ENCODE measurements around the gene C19orf38.

The C19orf38 gene

GRCh38 chr19:10818301-10819123, 29.7 kb upstream of the C19orf38 start:
- H3K4me1 Mint-ChIP-seq: peaks cover 11% of the 10 kb centered on the region
- H3K27me3 Mint-ChIP-seq (ENCODE audit: low read depth): no peaks in the 10 kb centered on the region
- H3K36me3 Mint-ChIP-seq (ENCODE audit: low read depth): peaks cover 37% of the 10 kb centered on the region
- peak overlapping the region; percentile 93 to 98 (median 97) for H3K27ac Mint-ChIP-seq
- H3K9me3 Mint-ChIP-seq: no peaks in the 10 kb centered on the region
- peak overlapping the region; percentile 57 to 91 (median 82) for H3K4me3 Mint-ChIP-seq
- TF ChIP-seq, protein P1, sequence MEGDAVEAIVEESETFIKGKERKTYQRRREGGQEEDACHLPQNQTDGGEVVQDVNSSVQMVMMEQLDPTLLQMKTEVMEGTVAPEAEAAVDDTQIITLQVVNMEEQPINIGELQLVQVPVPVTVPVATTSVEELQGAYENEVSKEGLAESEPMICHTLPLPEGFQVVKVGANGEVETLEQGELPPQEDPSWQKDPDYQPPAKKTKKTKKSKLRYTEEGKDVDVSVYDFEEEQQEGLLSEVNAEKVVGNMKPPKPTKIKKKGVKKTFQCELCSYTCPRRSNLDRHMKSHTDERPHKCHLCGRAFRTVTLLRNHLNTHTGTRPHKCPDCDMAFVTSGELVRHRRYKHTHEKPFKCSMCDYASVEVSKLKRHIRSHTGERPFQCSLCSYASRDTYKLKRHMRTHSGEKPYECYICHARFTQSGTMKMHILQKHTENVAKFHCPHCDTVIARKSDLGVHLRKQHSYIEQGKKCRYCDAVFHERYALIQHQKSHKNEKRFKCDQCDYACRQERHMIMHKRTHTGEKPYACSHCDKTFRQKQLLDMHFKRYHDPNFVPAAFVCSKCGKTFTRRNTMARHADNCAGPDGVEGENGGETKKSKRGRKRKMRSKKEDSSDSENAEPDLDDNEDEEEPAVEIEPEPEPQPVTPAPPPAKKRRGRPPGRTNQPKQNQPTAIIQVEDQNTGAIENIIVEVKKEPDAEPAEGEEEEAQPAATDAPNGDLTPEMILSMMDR (IDR thresholded peaks at IDR 0.05; ENCODE audit: unreplicated experiment in 3 of 3): no peak

- peaks cover 40% of the 10 kb centered on the region for H3K36me3 Mint-ChIP-seq (ENCODE audit: low read depth)
- TF ChIP-seq, protein P1 (IDR thresholded peaks at IDR 0.05; ENCODE audit: unreplicated experiment in 3 of 3): no peak
- H3K9me3 Mint-ChIP-seq: no peaks in the 10 kb centered on the region
- peaks cover 10% of the 10 kb centered on the region for H3K4me1 Mint-ChIP-seq
- H3K27ac Mint-ChIP-seq: no peak overlapping the region
- no peaks in the 10 kb centered on the region for H3K27me3 Mint-ChIP-seq (ENCODE audit: low read depth)
- no peak overlapping the region for H3K4me3 Mint-ChIP-seq
Measured at GRCh38 chr19:10819124-10820060, 28.8 kb upstream of the C19orf38 start.

- H3K27ac Mint-ChIP-seq: peak overlapping the region in 1 of 3 experiments; percentile 52
- peaks cover 41% of the 10 kb centered on the region for H3K36me3 Mint-ChIP-seq (ENCODE audit: low read depth)
- TF ChIP-seq, protein P1 (IDR thresholded peaks at IDR 0.05; ENCODE audit: unreplicated experiment in 3 of 3): peak in 1 of 3 experiments; percentile 18
- no peaks in the 10 kb centered on the region for H3K9me3 Mint-ChIP-seq
- H3K27me3 Mint-ChIP-seq (ENCODE audit: low read depth): no peaks in the 10 kb centered on the region
- H3K4me3 Mint-ChIP-seq: no peak overlapping the region
- peaks cover 5% of the 10 kb centered on the region for H3K4me1 Mint-ChIP-seq
Measured at GRCh38 chr19:10820173-10820572, 28.0 kb upstream of the C19orf38 start.

DNA sequence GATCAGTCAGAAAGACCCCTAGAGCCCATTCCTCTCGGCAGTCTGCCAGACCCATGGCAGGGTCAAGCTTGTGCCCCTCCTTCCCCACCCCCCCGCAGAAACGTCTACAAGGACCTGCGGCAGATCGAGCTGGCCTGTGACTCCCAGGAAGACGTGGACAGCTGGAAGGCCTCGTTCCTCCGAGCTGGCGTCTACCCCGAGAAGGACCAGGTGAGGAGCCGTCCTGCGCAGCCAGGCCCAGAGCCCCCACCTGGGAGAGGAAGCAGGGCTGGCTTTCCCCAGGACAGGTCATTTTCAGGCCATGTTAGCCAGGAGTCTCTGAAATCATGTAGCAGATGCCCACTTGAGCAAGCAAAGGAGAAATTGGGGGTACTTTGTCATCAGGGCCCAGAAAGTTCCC, 24.5 kb upstream of the C19orf38 start:
- H3K27me3 Mint-ChIP-seq (ENCODE audit: low read depth): no peaks in the 10 kb centered on the region

GRCh38 chr19:10826231-10826630, 22.0 kb upstream of the C19orf38 start:
- H3K9me3 Mint-ChIP-seq: no peaks in the 10 kb centered on the region
- no peaks in the 10 kb centered on the region for H3K4me1 Mint-ChIP-seq
- no peak overlapping the region for H3K27ac Mint-ChIP-seq
- no peak overlapping the region for H3K4me3 Mint-ChIP-seq
- peaks cover 32% of the 10 kb centered on the region for H3K36me3 Mint-ChIP-seq (ENCODE audit: low read depth)
- TF ChIP-seq, protein P1 (IDR thresholded peaks at IDR 0.05; ENCODE audit: unreplicated experiment in 3 of 3): no peak
- H3K27me3 Mint-ChIP-seq (ENCODE audit: low read depth): no peaks in the 10 kb centered on the region

More for the DNA sequence above, 24.5 kb upstream of the C19orf38 start:
- H3K27ac Mint-ChIP-seq: no peak overlapping the region
- no peaks in the 10 kb centered on the region for H3K9me3 Mint-ChIP-seq
- TF ChIP-seq, protein P1 (IDR thresholded peaks at IDR 0.05; ENCODE audit: unreplicated experiment in 3 of 3): no peak
- no peak overlapping the region for H3K4me3 Mint-ChIP-seq
- H3K36me3 Mint-ChIP-seq (ENCODE audit: low read depth): peaks cover 49% of the 10 kb centered on the region
- no peaks in the 10 kb centered on the region for H3K4me1 Mint-ChIP-seq

All from nephron (organoid).